Measurements from ENCODE around the gene IRX3.
A peak's percentile ranks its signal among the peaks of the same experiment; 100 is the strongest.

IRX3 gene

DNA sequence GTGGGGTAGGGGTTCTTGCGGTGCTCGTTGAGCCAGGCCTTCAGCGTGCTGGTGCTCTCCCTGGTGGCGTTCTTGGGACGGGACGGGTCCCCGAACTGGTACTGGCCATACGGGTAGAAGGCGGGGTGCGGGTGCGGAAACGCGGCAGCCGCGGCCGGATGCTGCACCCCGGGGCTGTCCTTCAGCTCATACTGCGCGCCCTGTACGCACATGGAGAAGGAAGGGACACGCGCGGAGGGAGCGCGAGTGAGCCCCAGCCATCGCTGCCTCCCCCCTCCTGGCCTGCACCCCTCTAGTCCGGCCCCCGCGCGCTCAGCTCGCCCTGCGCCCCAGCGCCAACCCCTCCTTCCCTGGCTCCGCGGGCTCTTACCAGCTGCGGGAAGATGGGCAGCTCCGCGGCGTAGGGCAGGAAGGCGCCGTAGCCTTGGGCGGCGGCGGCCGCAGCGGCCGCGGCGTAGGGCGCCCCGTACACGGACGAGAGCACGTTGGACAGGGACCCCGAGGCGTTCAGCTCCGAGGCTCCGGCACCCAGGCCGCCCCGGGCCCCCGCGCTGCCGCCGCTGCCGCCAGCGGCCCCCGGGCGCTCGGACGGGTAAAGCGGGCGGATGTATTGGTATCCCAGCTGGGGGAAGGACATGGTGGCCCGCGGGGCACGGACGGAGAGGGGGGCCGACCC, 1.0 kb downstream of the IRX3 start:
- peak; percentile 28 to 62 for DNase-seq (ENCODE audit: low read depth in 1 of 2, low spot score in 1 of 2)
- Histone ChIP-seq H3K27ac (replicated peaks) (peak overlapping the region; percentile 68), H3K27me3 (ENCODE audit: insufficient read depth, poor library complexity, severe bottlenecking) (peaks cover 34% of the 10 kb centered on the region), H3K4me3 (replicated peaks; ENCODE audit: insufficient read depth, low read length) (peak overlapping the region; percentile 47)
- TF ChIP-seq POLR2AphosphoS5 (IDR thresholded peaks at IDR 0.05; ENCODE audit: low read depth) (peak; percentile 17; the same call in 1 of the 2 replicates), SPI1 (IDR thresholded peaks at IDR 0.05; ENCODE audit: borderline replicate concordance, low read depth) (no peak)
- TF ChIP-seq, protein P1, sequence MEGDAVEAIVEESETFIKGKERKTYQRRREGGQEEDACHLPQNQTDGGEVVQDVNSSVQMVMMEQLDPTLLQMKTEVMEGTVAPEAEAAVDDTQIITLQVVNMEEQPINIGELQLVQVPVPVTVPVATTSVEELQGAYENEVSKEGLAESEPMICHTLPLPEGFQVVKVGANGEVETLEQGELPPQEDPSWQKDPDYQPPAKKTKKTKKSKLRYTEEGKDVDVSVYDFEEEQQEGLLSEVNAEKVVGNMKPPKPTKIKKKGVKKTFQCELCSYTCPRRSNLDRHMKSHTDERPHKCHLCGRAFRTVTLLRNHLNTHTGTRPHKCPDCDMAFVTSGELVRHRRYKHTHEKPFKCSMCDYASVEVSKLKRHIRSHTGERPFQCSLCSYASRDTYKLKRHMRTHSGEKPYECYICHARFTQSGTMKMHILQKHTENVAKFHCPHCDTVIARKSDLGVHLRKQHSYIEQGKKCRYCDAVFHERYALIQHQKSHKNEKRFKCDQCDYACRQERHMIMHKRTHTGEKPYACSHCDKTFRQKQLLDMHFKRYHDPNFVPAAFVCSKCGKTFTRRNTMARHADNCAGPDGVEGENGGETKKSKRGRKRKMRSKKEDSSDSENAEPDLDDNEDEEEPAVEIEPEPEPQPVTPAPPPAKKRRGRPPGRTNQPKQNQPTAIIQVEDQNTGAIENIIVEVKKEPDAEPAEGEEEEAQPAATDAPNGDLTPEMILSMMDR (IDR thresholded peaks at IDR 0.05; ENCODE audit: insufficient read depth, low read length), result no peak

DNA sequence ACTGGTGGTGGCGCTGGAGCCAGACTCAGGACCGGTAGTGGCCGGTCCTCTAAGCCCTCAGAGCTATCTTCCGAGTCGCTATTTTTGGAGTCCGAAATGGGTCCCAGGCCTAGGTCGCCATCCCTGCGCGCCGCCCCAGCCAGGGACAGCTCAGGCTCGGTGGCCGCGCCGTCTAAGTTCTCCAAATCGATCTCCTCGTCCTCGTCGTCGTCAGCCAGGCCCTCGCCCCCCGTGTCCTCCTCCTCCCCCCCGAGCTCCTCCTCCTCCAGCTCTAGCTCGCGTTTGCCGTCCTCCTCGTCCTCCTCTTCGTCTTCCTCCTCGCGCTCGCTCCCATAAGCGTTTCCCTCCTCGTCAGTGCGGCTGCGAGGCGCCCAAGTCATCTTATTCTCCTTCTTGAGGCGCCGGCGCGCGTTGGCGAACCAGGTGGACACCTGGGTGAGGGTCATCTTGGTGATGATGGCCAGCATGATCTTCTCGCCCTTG, 1.6 kb downstream of the IRX3 start:
- TF ChIP-seq POLR2AphosphoS5 (IDR thresholded peaks at IDR 0.05; ENCODE audit: low read depth), result no peak
- TF ChIP-seq, protein P1 (IDR thresholded peaks at IDR 0.05; ENCODE audit: insufficient read depth, low read length), result no peak
- TF ChIP-seq, protein P2, sequence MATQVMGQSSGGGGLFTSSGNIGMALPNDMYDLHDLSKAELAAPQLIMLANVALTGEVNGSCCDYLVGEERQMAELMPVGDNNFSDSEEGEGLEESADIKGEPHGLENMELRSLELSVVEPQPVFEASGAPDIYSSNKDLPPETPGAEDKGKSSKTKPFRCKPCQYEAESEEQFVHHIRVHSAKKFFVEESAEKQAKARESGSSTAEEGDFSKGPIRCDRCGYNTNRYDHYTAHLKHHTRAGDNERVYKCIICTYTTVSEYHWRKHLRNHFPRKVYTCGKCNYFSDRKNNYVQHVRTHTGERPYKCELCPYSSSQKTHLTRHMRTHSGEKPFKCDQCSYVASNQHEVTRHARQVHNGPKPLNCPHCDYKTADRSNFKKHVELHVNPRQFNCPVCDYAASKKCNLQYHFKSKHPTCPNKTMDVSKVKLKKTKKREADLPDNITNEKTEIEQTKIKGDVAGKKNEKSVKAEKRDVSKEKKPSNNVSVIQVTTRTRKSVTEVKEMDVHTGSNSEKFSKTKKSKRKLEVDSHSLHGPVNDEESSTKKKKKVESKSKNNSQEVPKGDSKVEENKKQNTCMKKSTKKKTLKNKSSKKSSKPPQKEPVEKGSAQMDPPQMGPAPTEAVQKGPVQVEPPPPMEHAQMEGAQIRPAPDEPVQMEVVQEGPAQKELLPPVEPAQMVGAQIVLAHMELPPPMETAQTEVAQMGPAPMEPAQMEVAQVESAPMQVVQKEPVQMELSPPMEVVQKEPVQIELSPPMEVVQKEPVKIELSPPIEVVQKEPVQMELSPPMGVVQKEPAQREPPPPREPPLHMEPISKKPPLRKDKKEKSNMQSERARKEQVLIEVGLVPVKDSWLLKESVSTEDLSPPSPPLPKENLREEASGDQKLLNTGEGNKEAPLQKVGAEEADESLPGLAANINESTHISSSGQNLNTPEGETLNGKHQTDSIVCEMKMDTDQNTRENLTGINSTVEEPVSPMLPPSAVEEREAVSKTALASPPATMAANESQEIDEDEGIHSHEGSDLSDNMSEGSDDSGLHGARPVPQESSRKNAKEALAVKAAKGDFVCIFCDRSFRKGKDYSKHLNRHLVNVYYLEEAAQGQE (IDR thresholded peaks at IDR 0.05; ENCODE audit: insufficient replicate concordance, low read depth), result no peak
- TF ChIP-seq SPI1 (IDR thresholded peaks at IDR 0.05; ENCODE audit: borderline replicate concordance, low read depth), result no peak
- TF ChIP-seq GABPA (IDR thresholded peaks at IDR 0.05; ENCODE audit: low read depth), result no peak
- Histone ChIP-seq H3K27ac (replicated peaks) (peak overlapping the region; percentile 68), H3K4me3 (replicated peaks; ENCODE audit: insufficient read depth, low read length) (peak overlapping the region; percentile 47), H3K27me3 (ENCODE audit: insufficient read depth, poor library complexity, severe bottlenecking) (peaks cover 34% of the 10 kb centered on the region)
- DNase-seq (ENCODE audit: low read depth in 1 of 2, low spot score in 1 of 2), result peak in 1 of 2 experiments; percentile 22

DNA sequence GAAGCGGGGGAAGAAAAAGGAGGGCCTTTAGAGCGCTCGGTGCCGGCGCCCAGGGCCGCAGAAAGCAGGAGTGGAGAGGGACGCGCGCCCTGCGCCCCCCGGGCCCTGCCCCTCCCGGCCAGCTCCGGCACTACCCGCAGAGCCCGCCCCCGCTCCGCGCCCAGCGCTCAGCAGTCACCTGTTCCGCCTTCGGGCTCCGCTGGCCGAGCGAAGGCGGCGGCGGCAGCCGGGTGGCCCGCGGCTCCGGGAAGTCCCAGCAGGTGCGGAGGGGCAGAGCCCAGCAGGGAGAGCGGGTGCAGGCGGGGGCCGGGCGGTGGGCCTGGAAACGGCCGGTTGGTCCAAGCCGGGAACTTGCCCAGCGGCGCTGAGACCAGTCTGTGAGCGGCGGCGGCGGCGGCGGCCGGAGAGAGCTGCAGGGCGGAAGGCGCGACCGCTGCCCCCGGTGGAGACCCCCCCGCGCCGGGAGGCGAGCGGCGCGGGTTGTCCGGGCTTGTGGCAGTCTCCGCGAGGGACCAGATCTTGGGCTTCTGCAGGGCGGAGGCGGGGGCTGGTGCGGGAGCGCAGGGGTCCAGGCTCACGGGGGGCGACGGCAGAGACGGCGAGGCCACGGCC, 2.2 kb downstream of the IRX3 start:
- TF ChIP-seq SPI1 (IDR thresholded peaks at IDR 0.05; ENCODE audit: borderline replicate concordance, low read depth) (no peak), POLR2AphosphoS5 (IDR thresholded peaks at IDR 0.05; ENCODE audit: low read depth) (0 out of 2 replicates have a peak, but pooled peaks have one; percentile 11)
- Histone ChIP-seq H3K27me3 (ENCODE audit: insufficient read depth, poor library complexity, severe bottlenecking) (peaks cover 30% of the 10 kb centered on the region), H3K4me3 (replicated peaks; ENCODE audit: insufficient read depth, low read length) (peak overlapping the region; percentile 47), H3K27ac (replicated peaks) (peak overlapping the region; percentile 68)
- peak in 1 of 2 experiments; percentile 16 for DNase-seq (ENCODE audit: low read depth in 1 of 2, low spot score in 1 of 2)

DNA sequence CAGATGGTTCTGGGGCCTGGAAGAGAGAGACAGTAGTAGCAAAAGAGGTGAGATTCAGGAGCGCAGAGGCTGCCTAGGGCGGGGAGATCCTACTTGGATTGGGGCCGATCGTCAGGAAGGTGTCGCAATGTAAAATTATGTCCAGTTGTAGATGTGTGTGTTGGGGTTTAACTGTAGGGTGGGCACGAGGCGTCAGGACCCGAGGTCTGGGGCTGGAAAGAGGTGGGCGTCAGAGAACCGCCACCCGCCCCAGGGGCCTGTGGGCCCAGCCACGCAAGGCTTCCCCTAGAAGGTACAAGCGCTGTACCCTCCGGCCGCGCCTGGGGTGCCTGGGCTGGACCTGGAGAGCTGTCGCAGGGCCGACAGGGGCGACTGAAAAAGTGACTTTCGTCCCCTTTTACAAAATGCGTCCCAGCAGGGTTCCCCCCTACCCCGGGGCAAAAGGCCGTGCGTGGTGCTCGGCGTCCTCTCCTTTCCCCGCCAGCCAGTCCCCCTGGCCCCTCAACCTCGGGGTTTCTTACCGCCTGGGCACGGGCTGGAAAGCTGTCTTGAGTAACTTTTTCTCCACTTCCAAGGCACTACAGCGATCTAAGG, 2.8 kb downstream of the IRX3 start:
- TF ChIP-seq POLR2AphosphoS5 (IDR thresholded peaks at IDR 0.05; ENCODE audit: low read depth) (0 out of 2 replicates have a peak, but pooled peaks have one; percentile 11), SPI1 (IDR thresholded peaks at IDR 0.05; ENCODE audit: borderline replicate concordance, low read depth) (no peak)

DNA sequence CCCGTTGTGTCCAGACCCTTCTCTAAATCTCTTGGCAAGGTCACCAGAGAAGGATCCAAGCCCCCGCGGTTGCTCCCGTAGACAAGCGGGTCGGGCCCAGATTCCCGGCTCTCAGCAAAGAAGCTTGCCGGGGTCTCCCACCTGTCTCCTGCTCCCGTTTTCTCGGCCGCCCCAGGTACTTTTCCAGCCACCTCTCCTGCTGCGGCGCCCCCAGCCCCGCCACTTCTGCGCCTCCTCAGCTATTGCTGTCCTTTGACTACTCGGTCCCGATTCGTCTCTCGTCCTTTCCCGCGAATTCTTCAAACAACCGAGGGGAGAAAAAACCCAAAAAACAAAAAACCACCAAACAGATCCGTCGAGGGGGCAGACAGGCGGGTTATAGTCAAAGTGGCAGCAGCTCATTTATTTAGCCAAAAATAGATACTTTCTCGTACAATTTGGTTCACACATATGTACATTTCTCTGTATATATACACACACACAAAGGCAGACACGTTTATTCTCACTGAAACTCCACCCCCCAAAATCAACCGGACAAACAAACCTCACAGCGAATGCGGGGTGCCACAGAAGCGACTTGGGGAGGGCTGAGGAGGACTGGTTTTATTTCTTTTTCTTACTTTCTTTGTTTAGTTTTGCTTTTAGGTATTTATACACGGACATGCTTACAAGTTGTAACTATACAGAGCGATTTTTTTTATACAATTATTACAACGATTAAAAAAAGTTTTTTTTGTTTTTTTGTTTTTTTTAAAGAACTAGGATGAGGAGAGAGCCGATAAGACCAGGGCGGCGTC, 3.5 kb downstream of the IRX3 start:
- Histone ChIP-seq H3K27ac (replicated peaks) (no peak overlapping the region), H3K27me3 (ENCODE audit: insufficient read depth, poor library complexity, severe bottlenecking) (peaks cover 30% of the 10 kb centered on the region), H3K4me3 (replicated peaks; ENCODE audit: insufficient read depth, low read length) (no peak overlapping the region)
- no peak for DNase-seq (ENCODE audit: low read depth in 1 of 2, low spot score in 1 of 2)
- TF ChIP-seq, protein P1 (IDR thresholded peaks at IDR 0.05; ENCODE audit: insufficient read depth, low read length), result no peak

More for the DNA sequence above, 2.8 kb downstream of the IRX3 start:
- Histone ChIP-seq H3K27me3 (ENCODE audit: insufficient read depth, poor library complexity, severe bottlenecking) (peaks cover 30% of the 10 kb centered on the region), H3K27ac (replicated peaks) (peak overlapping the region; percentile 50), H3K4me3 (replicated peaks; ENCODE audit: insufficient read depth, low read length) (peak overlapping the region; percentile 47)
- DNase-seq (ENCODE audit: low read depth in 1 of 2, low spot score in 1 of 2), result peak in 1 of 2 experiments; percentile 14

Measured in HL-60 (cell line).